HG02973 (cell line): ENCODE data around the gene SH3RF1.
"Not testable (repeated sequence)": the region's sequence is repeated elsewhere in the genome, so short reads cannot be mapped to it uniquely, and the experiment has no call there.

Experiments
- ATAC-seq: cut with Tn5 transposase; IDR thresholded peaks from one replicate; pipeline ENCODE4 v1.9.1; 2021; ENCODE audit warnings: moderate library complexity; ENCODE audit not compliant: unreplicated experiment

Gene SH3RF1

GRCh38 chr4:169202878-169203277, 67.9 kb downstream of the SH3RF1 start:
- ATAC-seq: no peak

- peak; percentile 59 for ATAC-seq
Observed at GRCh38 chr4:169202145-169202699, 68.5 kb downstream of the SH3RF1 start.

DNA sequence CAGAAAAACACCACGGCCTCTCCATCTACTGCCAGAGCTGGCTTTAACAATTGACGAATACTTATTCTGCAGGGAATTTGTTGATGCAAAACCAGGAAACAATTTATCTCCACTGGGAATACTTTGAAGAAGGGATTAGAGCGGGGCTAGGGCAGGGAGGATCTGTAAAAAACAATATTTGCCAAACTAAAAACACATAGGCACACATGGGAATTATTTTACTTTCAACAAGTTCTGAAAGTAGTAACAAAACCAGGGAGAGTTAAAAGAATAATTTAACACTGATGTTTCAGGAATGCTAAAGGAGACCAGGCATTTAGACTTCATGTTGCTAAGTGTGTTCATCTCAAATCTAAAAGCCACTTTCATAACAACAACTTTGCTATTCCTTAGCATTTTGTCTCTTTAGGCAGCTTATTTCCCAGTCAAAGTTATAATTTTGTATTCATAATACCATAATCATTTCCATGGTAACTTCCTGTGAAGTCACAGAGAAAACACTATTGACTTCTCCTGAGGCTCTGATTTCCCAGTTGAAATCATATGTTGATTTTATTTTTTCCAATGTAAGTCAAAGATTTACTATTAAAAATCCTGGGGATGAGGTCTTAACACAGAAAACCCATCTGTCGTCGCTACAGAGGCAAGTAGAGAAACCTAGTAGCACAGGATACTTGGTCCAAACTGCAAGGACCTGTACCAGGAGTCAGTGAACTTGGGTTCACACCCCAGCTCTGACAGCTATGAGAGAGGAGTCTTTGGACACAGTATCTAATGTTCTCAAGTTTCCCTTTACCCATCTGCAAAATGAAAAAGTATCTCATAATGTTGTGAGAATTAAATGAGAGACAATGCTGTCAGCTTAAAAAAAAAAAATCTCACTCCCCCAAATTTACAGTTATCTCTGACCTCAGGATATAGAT, 69.3 kb downstream of the SH3RF1 start:
- ATAC-seq: no peak

DNA sequence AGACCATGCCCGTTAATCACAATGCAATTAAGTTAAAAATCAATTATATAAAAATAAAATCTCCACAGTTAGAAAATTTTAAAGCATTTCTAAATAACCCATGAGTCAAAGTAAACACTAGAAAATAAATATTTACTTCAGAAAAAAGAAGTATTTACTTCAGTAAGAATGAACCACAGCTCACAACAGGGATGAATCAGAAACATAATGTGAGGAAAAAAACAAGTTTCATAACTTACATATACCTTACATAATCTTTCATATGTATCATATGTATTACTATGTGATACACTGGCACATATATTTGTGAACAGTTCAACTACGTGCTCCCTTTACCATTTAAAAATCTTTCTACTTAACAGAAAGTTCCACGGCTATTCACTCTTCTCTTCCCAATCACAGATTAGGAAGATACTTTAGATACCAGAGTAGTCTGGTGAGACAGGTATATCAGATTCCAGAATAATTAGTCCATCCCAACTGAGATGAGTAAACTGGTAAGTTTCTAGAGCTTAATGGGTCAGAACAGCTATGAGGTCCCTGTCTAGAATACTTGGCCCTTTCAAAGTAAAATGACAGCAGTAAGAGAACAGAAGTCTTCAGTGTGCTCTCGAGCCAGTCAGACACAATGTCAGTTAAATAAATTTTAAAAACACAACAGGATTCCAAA, 70.3 kb downstream of the SH3RF1 start:
- no peak for ATAC-seq

- no peak for ATAC-seq
Observed at GRCh38 chr4:169199184-169199583, 71.6 kb downstream of the SH3RF1 start.

DNA sequence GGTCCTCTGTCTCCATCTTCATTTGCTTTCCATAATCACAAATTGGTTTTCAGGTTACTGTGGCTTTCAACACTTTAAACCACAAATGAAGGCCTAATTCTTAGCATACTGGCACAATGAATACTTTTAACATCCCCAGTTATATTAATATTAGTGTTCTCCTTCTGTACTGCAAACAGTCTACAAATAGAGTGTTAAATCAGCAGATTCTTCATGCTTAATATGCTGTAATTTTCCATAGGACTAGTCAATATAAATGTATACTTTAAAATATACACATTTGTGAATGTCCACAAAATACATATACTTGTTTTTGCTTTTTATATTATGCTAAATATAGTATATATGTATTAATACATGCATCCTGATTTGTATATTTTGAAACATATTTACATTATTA, 72.6 kb downstream of the SH3RF1 start:
- ATAC-seq: no peak

DNA sequence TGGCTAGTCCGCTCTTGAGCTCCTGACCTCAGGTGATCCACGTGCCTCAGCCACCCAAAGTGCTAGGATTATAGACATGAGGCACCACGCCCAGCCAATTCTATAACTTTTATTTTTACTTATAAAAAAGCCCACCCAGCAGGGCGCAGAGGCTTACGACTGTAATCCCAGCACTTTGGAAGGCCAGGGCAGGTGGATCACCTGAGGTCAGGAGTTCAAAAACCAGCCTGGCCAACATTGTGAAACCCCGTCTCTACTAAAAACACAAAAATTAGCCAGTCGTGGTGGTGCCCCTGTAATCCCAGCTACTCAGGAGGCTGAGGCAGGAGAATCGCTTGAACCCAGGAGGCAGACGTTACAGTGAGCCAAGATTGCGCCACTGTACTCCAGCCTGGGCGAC, 73.5 kb downstream of the SH3RF1 start:
- ATAC-seq: not testable (repeated sequence)

- no peak for ATAC-seq
Observed at GRCh38 chr4:169195032-169195431, 75.7 kb downstream of the SH3RF1 start.

GRCh38 chr4:169189968-169190367, 80.8 kb downstream of the SH3RF1 start:
- not testable (repeated sequence) for ATAC-seq

- ATAC-seq: peak; percentile 68
Observed at GRCh38 chr4:169189372-169189771, 81.4 kb downstream of the SH3RF1 start.

DNA sequence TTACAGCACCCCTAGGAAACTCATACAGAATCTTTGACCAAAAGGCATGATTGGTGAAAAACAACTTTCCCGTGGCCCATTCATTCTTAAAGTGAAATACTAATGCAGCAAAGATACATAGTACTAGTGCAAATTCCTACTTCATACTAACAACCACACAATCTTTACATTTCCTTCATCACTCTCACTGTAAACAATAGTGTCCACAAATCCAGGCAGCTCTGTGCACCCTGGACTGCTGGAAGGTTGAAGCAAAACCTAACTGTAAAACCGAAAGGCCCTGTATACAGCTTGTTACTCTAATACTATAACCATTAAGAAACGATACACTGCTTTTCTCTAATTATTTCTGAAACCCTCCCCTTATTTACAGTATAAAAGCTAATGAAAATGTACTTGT, 82.6 kb downstream of the SH3RF1 start:
- no peak for ATAC-seq

GRCh38 chr4:169185133-169185956, 85.4 kb downstream of the SH3RF1 start:
- no peak for ATAC-seq

DNA sequence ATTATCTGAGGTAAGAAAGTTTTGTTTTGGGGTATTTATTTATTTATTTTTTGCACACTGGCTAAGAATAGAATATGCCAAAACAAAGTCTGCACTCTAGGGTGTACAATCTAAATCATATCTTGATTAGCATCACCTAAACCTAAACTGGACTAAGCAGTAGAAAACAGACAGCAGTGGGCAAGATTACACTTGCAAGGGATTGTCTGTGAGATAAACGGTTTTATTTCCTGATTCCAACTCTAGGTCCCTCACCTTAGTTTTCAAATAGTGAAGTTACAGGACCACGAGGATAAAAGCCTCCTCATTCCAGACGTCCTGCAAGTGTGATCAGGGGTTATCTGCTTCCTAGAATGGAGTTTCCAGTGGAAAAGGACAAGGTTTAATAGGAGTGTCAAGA, 86.1 kb downstream of the SH3RF1 start:
- no peak for ATAC-seq

DNA sequence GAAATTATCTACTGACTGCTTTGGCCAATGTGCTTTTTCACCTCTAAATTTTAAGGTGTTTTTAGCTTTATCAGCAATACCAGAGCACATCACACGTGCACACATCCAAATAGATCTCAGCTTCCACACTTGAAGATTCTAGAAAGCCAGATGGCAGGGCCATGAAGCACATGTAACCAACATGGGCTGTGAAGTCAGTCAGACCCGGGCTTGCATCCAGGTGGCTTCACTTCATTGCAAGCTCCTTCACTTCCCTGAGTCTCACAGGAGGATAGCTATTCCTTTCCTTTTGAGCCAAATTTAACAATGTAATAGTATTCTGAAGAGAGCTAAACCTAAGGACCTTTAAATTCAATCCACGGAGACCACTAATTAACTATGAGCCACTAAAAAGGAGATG, 86.5 kb downstream of the SH3RF1 start:
- ATAC-seq: no peak

DNA sequence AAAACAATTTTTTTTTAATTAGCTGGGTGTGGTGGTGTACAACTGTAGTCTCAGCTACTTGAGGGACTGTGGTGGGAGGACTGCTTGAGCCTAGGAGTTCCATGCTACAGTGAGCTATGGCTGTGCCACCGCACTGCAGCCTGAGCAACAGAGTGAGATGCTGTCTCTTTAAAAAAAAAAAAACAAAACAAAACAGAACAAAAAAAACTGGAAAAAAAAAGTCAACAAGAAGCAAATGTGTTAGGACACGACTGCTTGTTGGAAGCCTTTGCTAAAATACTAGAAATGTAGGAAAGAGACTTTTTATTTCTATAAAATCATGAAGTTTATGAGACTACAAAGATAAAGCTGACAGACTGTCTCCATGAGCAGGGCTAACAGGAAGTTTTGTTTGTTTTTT, 87.2 kb downstream of the SH3RF1 start:
- no peak for ATAC-seq

DNA sequence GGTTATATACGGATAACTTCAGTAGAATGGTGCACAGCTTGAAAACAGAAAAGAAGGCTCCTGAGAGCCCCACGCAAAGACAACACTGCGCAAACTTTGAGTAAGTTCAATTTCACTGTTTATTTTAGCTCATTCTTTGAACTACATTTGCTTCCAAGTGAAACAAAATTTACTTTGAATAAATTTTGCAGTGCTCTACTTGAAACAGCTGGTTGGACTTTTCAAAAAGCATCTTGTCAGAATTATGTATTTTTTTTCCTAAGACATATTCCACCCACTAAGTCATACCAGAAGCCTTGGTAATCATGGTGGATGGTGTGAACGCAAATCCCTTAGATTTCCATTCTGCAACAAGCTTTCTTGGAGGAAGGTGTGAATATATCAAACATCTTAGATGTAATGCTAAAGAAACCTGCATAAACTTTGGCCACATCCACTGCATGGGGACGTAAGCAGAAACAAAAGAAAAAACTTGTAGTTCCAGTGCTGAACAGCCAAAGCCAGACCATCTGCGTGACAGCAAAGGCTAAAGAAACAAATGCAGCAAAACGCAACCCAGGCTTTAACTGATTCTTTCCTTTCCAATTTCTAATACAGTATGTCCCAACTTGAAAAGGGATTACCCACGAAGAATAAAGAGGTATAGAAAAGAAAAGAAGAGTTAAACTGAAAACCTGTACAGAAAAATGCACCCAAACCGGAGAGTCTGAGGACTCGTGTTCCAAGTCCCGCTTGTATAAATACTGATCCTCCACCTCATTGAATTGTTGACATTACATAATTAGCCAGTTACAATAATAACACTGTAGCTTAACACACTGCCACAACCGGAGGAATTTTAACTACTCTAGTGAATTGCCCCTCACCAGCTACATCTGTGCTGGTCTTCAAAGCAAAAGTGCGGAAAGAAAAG, 90.9 kb downstream of the SH3RF1 start:
- ATAC-seq: no peak

DNA sequence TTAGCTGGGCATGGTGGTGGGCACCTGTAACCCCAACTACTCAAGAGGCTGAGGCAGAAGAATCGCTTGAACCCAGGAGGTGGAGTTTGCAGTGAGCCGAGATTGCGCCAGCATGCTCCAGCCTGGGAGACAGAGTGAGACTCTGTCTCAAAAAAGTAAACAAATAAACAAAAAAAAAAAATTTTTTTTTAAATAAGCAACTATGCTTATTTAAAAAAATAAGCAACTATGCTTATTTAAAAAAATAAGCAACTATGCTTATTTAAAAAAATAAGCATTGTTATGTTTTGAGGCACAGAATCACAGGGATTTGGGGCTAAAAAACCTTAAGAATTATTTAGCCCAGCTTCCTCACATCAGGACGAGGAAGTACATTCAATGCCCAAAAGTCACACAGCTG, 92.7 kb downstream of the SH3RF1 start:
- ATAC-seq: not testable (repeated sequence)

DNA sequence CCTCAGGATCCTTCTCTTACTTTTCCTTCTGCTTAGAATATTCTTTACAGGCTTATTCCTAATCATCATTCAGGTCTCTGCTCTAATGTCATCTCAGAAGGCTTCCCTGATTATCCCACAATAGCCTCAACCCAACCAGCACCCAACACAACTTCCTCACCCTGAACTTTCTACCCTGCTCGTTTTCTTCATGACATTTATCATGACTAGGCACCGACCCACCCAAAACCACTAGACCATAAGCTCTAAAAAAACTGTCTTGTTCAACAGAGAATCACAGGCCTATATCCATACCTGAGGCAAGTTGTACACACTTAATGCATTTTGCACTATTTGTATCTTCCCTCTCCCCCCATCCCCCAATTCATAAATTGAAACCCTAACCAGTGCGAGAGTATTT, 95.3 kb downstream of the SH3RF1 start:
- no peak for ATAC-seq

DNA sequence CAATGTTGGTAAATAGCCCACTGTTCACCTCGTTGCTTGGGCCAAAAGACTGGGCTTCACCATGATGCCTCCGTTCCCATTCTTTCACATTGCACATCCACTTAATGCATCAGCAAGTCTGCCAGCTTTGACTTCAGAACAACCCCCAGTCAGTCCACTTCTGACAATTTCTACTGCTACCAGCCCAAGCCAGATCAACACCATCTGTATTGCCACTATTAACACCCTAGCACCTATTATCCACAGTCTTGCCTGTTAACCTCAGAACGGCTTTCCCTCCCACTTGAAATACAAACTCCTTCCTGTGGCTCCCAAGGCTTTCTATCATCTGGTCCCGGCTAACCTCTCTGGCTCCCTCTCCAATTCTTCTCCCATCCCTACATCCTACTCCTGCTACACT, 95.7 kb downstream of the SH3RF1 start:
- ATAC-seq: no peak

DNA sequence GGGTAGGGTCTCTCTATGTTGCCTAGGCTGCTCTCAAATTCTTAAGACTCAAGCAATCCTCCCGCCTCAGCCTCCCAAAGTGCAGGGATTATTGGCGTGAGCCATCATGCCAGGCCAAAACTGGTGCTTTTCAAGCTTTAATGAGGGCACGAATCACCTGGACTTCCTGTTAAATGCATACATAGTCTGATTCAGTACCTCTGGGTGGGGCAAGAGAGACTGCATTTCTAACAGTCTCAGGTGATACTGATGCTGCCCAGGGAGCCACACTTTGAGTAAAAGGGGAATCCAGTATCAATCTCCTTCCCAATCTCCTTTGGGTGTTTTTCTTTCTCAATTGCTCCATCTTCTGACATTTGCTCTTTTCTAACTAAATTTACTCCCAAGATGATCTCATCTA, 96.5 kb downstream of the SH3RF1 start:
- no peak for ATAC-seq
